Measurements from ENCODE around the gene CBLIF. TPM values are rescaled to one million over a fixed set of nuclear protein-coding genes. Genes with fewer than 3 reads are reported as not detected.
"Not testable (repeated sequence)": the region's sequence is repeated elsewhere in the genome, so short reads cannot be mapped to it uniquely, and the experiment has no call there.

Gene CBLIF
- polyA plus RNA-seq, 5 donors, result not detected

DNA sequence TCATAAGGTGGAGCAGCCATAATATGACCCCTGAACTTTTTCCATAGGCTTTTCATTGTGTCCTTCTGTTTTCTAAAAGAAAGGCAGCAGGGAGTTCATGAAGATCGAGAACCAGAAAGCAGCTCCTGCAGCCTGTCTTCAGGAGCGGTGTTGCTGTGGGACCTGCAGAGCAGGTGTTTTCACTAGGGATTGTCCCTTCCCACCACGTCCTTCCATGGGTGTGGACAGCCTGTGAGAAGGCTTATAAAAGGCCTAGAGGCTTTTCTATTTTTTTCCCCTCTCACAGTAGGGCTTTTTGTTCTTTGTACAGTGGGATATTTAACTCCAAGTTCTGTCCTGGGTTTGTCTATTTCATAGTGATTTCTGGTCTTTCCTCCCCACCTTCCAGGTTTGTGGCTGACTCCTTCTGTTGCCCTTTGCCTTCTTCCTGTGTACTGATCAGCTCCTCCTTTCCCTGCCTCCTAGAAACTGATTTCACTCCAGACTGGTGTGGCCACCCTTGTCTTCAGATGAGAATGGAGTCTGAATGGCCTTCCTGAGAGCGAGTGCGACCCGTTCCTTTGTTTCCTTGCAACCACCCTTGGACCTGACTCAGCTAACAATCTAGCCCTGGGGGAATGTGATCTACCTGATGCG lies 44.8 kb downstream of the CBLIF start:
- no peak for DNase-seq

- DNase-seq, result no peak
Measured at GRCh38 chr11:59794417-59794816, 50.9 kb downstream of the CBLIF start.

GRCh38 chr11:59792507-59792906 lies 52.8 kb downstream of the CBLIF start:
- no peak for DNase-seq

GRCh38 chr11:59791639-59792038 lies 53.7 kb downstream of the CBLIF start:
- no peak for DNase-seq

GRCh38 chr11:59787816-59788215 lies 57.5 kb downstream of the CBLIF start:
- no peak for DNase-seq

GRCh38 chr11:59787255-59787588 lies 58.1 kb downstream of the CBLIF start:
- DNase-seq, result no peak

GRCh38 chr11:59785818-59786217 lies 59.5 kb downstream of the CBLIF start:
- no peak for DNase-seq

DNA sequence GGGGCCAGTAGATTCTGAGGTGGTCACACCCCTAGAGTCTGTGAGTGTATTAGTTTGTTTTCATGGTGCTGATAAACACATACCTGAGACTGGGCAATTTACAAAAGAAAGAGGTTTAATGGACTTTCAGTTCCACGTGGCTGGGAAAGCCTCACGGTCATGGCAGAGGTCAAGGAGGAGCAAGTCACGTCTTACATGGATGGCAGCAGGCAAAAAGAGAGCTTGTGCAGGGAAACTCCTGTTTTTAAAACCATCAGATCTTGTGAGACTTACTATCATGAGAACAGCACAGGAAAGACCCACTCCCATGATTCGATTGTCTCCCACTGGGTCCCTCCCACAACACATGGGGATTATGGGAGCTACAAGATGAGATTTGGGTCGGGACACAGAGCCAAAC lies 60.9 kb downstream of the CBLIF start:
- not testable (repeated sequence) for DNase-seq

GRCh38 chr11:59783632-59784090 lies 61.6 kb downstream of the CBLIF start:
- no peak for DNase-seq

- DNase-seq, result no peak
Measured at GRCh38 chr11:59782080-59782479, 63.2 kb downstream of the CBLIF start.

- no peak for DNase-seq
Measured at GRCh38 chr11:59779487-59779886, 65.8 kb downstream of the CBLIF start.

Other genes starting within 250 kb of the CBLIF start
- 10 to 100 TPM; 34.2 to 45.4 (median 37.9) TPM for gene OSBP, start 229.7 kb downstream of the CBLIF start, polyA plus RNA-seq (ENCODE audit: insufficient read depth in 1 of 5, insufficient read length in 5 of 5, low replicate concordance in 1 of 5)
- 10 to 100 TPM; 32.7 to 45.0 (median 41.3) TPM for gene PATL1, start 176.5 kb downstream of the CBLIF start, polyA plus RNA-seq (ENCODE audit: insufficient read depth in 1 of 5, insufficient read length in 5 of 5, low replicate concordance in 1 of 5)
- not detected for gene OR10V1, start 131.7 kb downstream of the CBLIF start, polyA plus RNA-seq (ENCODE audit: insufficient read depth in 1 of 5, insufficient read length in 5 of 5, low replicate concordance in 1 of 5)
- gene STX3, start 90.1 kb downstream of the CBLIF start, polyA plus RNA-seq (ENCODE audit: insufficient read depth in 1 of 5, insufficient read length in 5 of 5, low replicate concordance in 1 of 5), result 10 to 100 TPM; 20.6 to 30.6 (median 29.3) TPM
- 10 to 100 TPM; 53.1 to 55.5 (median 53.7) TPM for gene MRPL16, start 34.7 kb downstream of the CBLIF start, polyA plus RNA-seq (ENCODE audit: insufficient read depth in 1 of 5, insufficient read length in 5 of 5, low replicate concordance in 1 of 5)
- gene TCN1, start 21.0 kb upstream of the CBLIF start, polyA plus RNA-seq (ENCODE audit: insufficient read depth in 1 of 5, insufficient read length in 5 of 5, low replicate concordance in 1 of 5), result under 1 TPM in 2 of 5 donors, not detected in 3; 0.10 to 0.28 TPM
- gene OOSP3, start 33.3 kb upstream of the CBLIF start, polyA plus RNA-seq (ENCODE audit: insufficient read depth in 1 of 5, insufficient read length in 5 of 5, low replicate concordance in 1 of 5), result not detected
- gene OOSP1, start 92.9 kb upstream of the CBLIF start, polyA plus RNA-seq (ENCODE audit: insufficient read depth in 1 of 5, insufficient read length in 5 of 5, low replicate concordance in 1 of 5), result under 1 TPM in 2 of 5 donors, not detected in 3; 0.17 to 0.39 TPM
- gene OOSP4A, start 118.5 kb upstream of the CBLIF start, polyA plus RNA-seq (ENCODE audit: insufficient read depth in 1 of 5, insufficient read length in 5 of 5, low replicate concordance in 1 of 5), result not detected
- not detected for gene OOSP4B, start 171.7 kb upstream of the CBLIF start, polyA plus RNA-seq (ENCODE audit: insufficient read depth in 1 of 5, insufficient read length in 5 of 5, low replicate concordance in 1 of 5)
- not detected for gene OOSP2, start 194.9 kb upstream of the CBLIF start, polyA plus RNA-seq (ENCODE audit: insufficient read depth in 1 of 5, insufficient read length in 5 of 5, low replicate concordance in 1 of 5)
- gene MS4A3, start 211.2 kb upstream of the CBLIF start, polyA plus RNA-seq (ENCODE audit: insufficient read depth in 1 of 5, insufficient read length in 5 of 5, low replicate concordance in 1 of 5), result 1 to 10 TPM; 1.2 to 2.3 (median 1.4) TPM
- under 1 TPM in 3 of 5 donors, not detected in 2; 0.04 to 0.07 (median 0.07) TPM for gene MS4A2, start 243.2 kb upstream of the CBLIF start, polyA plus RNA-seq (ENCODE audit: insufficient read depth in 1 of 5, insufficient read length in 5 of 5, low replicate concordance in 1 of 5)

Measured in right lung (tissue), 5 donors.